ENCODE data around the gene KLHL17. TPM values are rescaled to one million over a fixed set of nuclear protein-coding genes. Genes with fewer than 3 reads are reported as not detected.
A peak's percentile ranks its signal among the peaks of the same experiment; 100 is the strongest.

Gene KLHL17
- total RNA-seq, 1 experiment from 2014 or later = 66.9 TPM

DNA sequence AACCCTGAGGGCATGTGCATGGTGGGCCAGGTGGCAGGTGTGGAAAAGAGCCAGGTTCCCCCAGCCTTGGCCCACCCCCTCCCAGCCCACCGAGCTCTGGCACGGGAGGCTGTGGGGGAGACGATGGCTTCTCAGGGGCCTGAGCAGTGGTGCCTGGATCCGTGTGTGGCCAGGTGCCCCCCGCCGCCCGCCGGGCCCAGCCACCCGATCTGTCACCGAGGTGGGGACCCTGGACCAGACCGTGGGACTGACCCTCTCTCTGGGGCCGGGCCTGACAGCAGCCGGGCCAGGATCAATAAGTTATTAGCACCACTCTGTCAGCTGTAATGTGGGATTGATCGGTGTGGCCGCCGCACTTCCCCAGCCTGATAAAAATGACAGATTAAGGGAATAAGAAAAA is 22.9 kb upstream of the KLHL17 start (continued):
- TF ChIP-seq, protein P1, sequence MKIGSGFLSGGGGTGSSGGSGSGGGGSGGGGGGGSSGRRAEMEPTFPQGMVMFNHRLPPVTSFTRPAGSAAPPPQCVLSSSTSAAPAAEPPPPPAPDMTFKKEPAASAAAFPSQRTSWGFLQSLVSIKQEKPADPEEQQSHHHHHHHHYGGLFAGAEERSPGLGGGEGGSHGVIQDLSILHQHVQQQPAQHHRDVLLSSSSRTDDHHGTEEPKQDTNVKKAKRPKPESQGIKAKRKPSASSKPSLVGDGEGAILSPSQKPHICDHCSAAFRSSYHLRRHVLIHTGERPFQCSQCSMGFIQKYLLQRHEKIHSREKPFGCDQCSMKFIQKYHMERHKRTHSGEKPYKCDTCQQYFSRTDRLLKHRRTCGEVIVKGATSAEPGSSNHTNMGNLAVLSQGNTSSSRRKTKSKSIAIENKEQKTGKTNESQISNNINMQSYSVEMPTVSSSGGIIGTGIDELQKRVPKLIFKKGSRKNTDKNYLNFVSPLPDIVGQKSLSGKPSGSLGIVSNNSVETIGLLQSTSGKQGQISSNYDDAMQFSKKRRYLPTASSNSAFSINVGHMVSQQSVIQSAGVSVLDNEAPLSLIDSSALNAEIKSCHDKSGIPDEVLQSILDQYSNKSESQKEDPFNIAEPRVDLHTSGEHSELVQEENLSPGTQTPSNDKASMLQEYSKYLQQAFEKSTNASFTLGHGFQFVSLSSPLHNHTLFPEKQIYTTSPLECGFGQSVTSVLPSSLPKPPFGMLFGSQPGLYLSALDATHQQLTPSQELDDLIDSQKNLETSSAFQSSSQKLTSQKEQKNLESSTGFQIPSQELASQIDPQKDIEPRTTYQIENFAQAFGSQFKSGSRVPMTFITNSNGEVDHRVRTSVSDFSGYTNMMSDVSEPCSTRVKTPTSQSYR (CRISPR knock-in tag; IDR thresholded peaks at IDR 0.05) = no peak
- no peak for TF ChIP-seq NR1H2 (CRISPR knock-in tag; IDR thresholded peaks at IDR 0.05)
- TF ChIP-seq NR2C2 (CRISPR knock-in tag; IDR thresholded peaks at IDR 0.05) = no peak
- TF ChIP-seq TEAD1 (CRISPR knock-in tag; IDR thresholded peaks at IDR 0.05) = no peak
- TF ChIP-seq ZNF219 (CRISPR knock-in tag; IDR thresholded peaks at IDR 0.05; ENCODE audit: borderline replicate concordance) = no peak

DNA sequence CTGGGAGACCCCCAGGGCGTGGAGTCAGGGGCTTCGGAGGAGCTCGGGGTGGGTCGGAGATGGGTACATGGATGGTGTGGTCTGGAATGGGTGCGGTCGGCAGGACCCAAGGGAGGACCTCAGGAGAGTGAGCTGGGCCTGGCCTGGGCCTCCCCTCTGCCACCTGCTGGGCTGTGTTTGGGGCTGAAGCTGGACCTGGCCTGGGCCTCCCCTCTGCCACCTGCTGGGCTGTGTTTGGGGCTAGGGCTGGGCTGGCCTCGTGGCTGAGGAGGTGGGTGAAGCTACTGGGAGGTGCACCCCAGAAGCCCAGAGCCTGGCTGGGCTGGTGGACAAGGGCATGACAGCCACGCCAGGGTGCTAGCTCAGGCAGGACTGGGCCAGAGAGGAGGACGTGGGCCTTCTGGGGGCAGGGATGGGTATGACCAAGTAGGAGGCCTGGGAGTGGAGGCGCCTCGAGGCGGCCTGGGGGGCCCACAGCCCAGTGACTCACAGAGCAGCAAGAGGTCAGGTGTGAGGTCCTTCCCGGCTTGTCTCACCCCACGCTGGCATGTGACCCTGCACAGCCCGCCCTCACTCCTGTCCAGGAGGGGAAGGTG is 22.2 kb upstream of the KLHL17 start:
- no peaks in the 10 kb centered on the region for H3K36me3 Mint-ChIP-seq
- no peak for DNase-seq (ENCODE audit: low spot score)
- peaks cover 73% of the 10 kb centered on the region for H3K27me3 Mint-ChIP-seq (ENCODE audit: low read depth)
- ChIA-PET POLR2A (no interaction called here), CTCF (interaction anchor here (0.6 to 4.0 kb wide), 8 partner anchors 11 to 81 kb away, joined by 3 to 40 read pairs (median 6); partner anchors contain the start of gene AGRN)
- no peaks in the 10 kb centered on the region for H3K9me3 Mint-ChIP-seq
- H3K4me3 Mint-ChIP-seq = no peak overlapping the region
- no peak overlapping the region for H3K27ac Mint-ChIP-seq
- peaks cover 15% of the 10 kb centered on the region for H3K4me1 Mint-ChIP-seq
- TF ChIP-seq, protein P2, sequence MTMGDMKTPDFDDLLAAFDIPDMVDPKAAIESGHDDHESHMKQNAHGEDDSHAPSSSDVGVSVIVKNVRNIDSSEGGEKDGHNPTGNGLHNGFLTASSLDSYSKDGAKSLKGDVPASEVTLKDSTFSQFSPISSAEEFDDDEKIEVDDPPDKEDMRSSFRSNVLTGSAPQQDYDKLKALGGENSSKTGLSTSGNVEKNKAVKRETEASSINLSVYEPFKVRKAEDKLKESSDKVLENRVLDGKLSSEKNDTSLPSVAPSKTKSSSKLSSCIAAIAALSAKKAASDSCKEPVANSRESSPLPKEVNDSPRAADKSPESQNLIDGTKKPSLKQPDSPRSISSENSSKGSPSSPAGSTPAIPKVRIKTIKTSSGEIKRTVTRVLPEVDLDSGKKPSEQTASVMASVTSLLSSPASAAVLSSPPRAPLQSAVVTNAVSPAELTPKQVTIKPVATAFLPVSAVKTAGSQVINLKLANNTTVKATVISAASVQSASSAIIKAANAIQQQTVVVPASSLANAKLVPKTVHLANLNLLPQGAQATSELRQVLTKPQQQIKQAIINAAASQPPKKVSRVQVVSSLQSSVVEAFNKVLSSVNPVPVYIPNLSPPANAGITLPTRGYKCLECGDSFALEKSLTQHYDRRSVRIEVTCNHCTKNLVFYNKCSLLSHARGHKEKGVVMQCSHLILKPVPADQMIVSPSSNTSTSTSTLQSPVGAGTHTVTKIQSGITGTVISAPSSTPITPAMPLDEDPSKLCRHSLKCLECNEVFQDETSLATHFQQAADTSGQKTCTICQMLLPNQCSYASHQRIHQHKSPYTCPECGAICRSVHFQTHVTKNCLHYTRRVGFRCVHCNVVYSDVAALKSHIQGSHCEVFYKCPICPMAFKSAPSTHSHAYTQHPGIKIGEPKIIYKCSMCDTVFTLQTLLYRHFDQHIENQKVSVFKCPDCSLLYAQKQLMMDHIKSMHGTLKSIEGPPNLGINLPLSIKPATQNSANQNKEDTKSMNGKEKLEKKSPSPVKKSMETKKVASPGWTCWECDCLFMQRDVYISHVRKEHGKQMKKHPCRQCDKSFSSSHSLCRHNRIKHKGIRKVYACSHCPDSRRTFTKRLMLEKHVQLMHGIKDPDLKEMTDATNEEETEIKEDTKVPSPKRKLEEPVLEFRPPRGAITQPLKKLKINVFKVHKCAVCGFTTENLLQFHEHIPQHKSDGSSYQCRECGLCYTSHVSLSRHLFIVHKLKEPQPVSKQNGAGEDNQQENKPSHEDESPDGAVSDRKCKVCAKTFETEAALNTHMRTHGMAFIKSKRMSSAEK (CRISPR knock-in tag; IDR thresholded peaks at IDR 0.05; ENCODE audit: borderline replicate concordance) = no peak
- TF ChIP-seq GABPB1 (CRISPR knock-in tag; IDR thresholded peaks at IDR 0.05) = 0 out of 2 replicates have a peak, but pooled peaks have one; percentile 18
- no peak for ATAC-seq

DNA sequence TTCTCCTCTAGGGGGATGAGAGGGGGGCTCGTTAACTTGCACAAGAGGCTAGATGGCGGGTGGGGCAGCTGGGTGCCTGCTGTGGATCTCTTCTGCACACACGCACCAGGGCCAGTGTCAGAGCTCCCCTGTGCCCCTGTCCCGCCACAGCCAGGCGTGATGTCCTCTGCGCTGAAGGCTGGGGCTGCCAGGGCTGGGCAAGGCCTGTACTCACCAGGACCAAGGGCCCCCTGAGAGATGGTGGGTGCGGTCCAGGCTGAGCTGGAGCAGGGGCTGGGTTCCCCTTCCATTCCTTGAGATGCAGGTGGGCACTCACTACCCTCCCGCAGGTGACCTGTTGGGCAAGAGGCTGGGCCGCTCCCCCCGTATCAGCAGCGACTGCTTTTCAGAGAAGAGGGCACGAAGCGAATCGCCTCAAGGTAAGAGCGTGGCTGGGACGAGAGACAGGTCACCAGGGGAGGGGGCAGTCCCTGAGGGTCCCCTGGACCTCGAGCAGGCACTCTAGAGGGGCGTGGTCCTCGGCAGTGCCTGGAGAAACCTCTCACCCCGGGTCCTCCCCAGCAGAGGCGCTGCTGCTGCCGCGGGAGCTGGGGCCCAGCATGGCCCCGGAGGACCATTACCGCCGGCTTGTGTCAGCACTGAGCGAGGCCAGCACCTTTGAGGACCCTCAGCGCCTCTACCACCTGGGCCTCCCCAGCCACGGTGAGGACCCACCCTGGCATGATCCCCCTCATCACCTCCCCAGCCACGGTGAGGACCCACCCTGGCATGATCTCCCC is 21.5 kb upstream of the KLHL17 start:
- peak overlapping the region; percentile 33 for H3K4me3 Mint-ChIP-seq
- POLR2A ChIA-PET = interaction anchor here (1.1 kb wide), 1 partner anchor 33 kb away, joined by 3 read pairs; no protein-coding TSS in a partner anchor
- no peak for TF ChIP-seq FOXP1 (CRISPR knock-in tag; IDR thresholded peaks at IDR 0.05; ENCODE audit: borderline replicate concordance)
- TF ChIP-seq, protein P3, sequence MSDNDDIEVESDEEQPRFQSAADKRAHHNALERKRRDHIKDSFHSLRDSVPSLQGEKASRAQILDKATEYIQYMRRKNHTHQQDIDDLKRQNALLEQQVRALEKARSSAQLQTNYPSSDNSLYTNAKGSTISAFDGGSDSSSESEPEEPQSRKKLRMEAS (CRISPR knock-in tag; IDR thresholded peaks at IDR 0.05) = peak; percentile 67; the same call in 1 of the 2 replicates
- no peak for TF ChIP-seq ZNF263 (CRISPR knock-in tag; IDR thresholded peaks at IDR 0.05; ENCODE audit: low read depth)
- TF ChIP-seq, protein P4, sequence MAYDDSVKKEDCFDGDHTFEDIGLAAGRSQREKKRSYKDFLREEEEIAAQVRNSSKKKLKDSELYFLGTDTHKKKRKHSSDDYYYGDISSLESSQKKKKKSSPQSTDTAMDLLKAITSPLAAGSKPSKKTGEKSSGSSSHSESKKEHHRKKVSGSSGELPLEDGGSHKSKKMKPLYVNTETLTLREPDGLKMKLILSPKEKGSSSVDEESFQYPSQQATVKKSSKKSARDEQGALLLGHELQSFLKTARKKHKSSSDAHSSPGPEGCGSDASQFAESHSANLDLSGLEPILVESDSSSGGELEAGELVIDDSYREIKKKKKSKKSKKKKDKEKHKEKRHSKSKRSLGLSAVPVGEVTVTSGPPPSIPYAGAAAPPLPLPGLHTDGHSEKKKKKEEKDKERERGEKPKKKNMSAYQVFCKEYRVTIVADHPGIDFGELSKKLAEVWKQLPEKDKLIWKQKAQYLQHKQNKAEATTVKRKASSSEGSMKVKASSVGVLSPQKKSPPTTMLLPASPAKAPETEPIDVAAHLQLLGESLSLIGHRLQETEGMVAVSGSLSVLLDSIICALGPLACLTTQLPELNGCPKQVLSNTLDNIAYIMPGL (CRISPR knock-in tag; IDR thresholded peaks at IDR 0.05) = 0 out of 2 replicates have a peak, but pooled peaks have one; percentile 21
- peak; percentile 26 for ATAC-seq
- H3K36me3 Mint-ChIP-seq = no peaks in the 10 kb centered on the region
- no peak overlapping the region for H3K27ac Mint-ChIP-seq
- CTCF ChIA-PET = interaction anchor here (0.6 to 4.9 kb wide), 14 partner anchors 12 to 340 kb away, joined by 3 to 40 read pairs (median 4); partner anchors contain the start of gene AGRN
- H3K9me3 Mint-ChIP-seq = no peaks in the 10 kb centered on the region
- peak; percentile 65 for DNase-seq (ENCODE audit: low spot score)
- peaks cover 72% of the 10 kb centered on the region for H3K27me3 Mint-ChIP-seq (ENCODE audit: low read depth)
- H3K4me1 Mint-ChIP-seq = peaks cover 15% of the 10 kb centered on the region
